NB4 (cell line): ENCODE results near the gene RGS3.

Experiments
- MYC ChIP-seq: IDR thresholded peaks from 2 replicates; pipeline ENCODE4 v1.6.1; 2011; ENCODE audit warnings: low read depth, low read length
- POLR2A ChIP-seq: IDR thresholded peaks from 2 replicates; pipeline ENCODE4 v1.6.1; 2011; ENCODE audit warnings: mild to moderate bottlenecking; ENCODE audit not compliant: insufficient read length; ENCODE audit errors: extremely low read depth
- TF ChIP-seq, protein P1 (sequence below): IDR thresholded peaks from one replicate; pipeline ENCODE4 v1.5.1; 2012; ENCODE audit warnings: low read depth, low read length
- TF ChIP-seq, protein P2 (sequence below): IDR thresholded peaks from 2 replicates; pipeline ENCODE4 v1.6.1; 2011; ENCODE audit warnings: low read depth, low read length

DNA sequence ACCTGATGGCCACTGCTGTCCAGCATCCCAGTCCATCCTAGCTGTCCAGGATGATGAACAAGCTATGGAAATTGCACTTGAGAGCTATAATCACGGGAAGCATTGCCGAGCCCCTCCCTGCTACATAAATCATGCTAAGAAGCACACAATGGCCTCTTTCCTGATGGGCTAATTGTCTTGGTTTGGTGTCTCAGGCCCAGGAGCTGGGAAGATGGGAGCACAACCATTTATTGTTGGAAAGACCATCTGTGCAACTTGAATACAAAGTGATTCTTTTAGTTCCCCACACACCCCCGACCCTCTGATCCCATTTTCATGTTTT is 80.4 kb downstream of the RGS3 start:
- TF ChIP-seq, protein P1, sequence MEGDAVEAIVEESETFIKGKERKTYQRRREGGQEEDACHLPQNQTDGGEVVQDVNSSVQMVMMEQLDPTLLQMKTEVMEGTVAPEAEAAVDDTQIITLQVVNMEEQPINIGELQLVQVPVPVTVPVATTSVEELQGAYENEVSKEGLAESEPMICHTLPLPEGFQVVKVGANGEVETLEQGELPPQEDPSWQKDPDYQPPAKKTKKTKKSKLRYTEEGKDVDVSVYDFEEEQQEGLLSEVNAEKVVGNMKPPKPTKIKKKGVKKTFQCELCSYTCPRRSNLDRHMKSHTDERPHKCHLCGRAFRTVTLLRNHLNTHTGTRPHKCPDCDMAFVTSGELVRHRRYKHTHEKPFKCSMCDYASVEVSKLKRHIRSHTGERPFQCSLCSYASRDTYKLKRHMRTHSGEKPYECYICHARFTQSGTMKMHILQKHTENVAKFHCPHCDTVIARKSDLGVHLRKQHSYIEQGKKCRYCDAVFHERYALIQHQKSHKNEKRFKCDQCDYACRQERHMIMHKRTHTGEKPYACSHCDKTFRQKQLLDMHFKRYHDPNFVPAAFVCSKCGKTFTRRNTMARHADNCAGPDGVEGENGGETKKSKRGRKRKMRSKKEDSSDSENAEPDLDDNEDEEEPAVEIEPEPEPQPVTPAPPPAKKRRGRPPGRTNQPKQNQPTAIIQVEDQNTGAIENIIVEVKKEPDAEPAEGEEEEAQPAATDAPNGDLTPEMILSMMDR = no peak
- no peak for TF ChIP-seq POLR2A
- TF ChIP-seq, protein P2, sequence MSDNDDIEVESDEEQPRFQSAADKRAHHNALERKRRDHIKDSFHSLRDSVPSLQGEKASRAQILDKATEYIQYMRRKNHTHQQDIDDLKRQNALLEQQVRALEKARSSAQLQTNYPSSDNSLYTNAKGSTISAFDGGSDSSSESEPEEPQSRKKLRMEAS = no peak
- TF ChIP-seq MYC = no peak
